Heart right ventricle (tissue), 16 donors: ENCODE results near the gene DBT. TPM values are rescaled to one million over a fixed set of nuclear protein-coding genes. Genes with fewer than 3 reads are reported as not detected.

ENCODE experiments used
- ATAC-seq, 8 donors: fragments of 200-7000 bp; cut with Tn5 transposase; one replicate each; pipeline ENCODE4 v1.9.1; 2020; ENCODE audit warnings: mild to moderate bottlenecking in 8 of 8, moderate library complexity in 8 of 8, moderate number of reproducible peaks in 1 of 8
- DNase-seq, 2 donors: peaks; one replicate each; pipeline ENCODE4 v3.0.0-alpha.2; 2020
- H3K27ac ChIP-seq, 10 donors: fragments of 200-600 bp; sonication (generic) in 2 of 10; one replicate each; pipeline versions ENCODE4 v1.5.0 to v1.8.0; 2020 to 2022; ENCODE audit warnings: mild to moderate bottlenecking in 3 of 10
- H3K27me3 ChIP-seq, 7 donors: fragments of 200-600 bp; one replicate each; pipeline ENCODE4 v1.8.0; 2021 to 2022; ENCODE audit warnings: mild to moderate bottlenecking in 2 of 7
- H3K36me3 ChIP-seq, 9 donors: fragments of 200-600 bp; sonication (generic) in 1 of 9; one replicate each; pipeline versions ENCODE4 v1.5.0 to v1.8.0; 2020 to 2022; ENCODE audit warnings: mild to moderate bottlenecking in 2 of 9
- H3K4me1 ChIP-seq, 9 donors: fragments of 200-600 bp; sonication (generic) in 1 of 9; one replicate each; pipeline versions ENCODE4 v1.5.0 to v1.8.0; 2020 to 2022; ENCODE audit warnings: mild to moderate bottlenecking in 4 of 9
- H3K4me3 ChIP-seq, 10 donors: fragments of 200-600 bp; sonication (generic) in 2 of 10; one replicate each; pipeline versions ENCODE4 v1.5.0 to v1.8.0; 2020 to 2022; ENCODE audit warnings: mild to moderate bottlenecking in 7 of 10, moderate library complexity in 2 of 10
- H3K9me3 ChIP-seq, 11 donors: fragments of 200-600 bp in 10 of 11; sonication (generic) in 2 of 11; one replicate each; pipeline versions ENCODE4 v1.5.0 to v1.8.0; 2013 to 2022; ENCODE audit warnings: mild to moderate bottlenecking in 2 of 11, control low read depth in 1 of 11, moderate library complexity in 1 of 11
- CTCF ChIP-seq, 9 donors: fragments of 200-600 bp; sonication (generic) in 2 of 9; IDR thresholded peaks; one replicate each; pipeline versions ENCODE4 v1.5.0 to v1.8.0; 2021 to 2022; ENCODE audit warnings: antibody characterized with exemption in 9 of 9, mild to moderate bottlenecking in 5 of 9, moderate library complexity in 1 of 9
- WGBS, 2 donors: extraction: QIAGEN DNeasy Blood & Tissue Kit; methylation state at CpG; one replicate each; pipeline ENCODE4 v1.1.7; 2013; ENCODE audit warnings: inconsistent platforms in 1 of 2; 5-methylcytosine and 5-hydroxymethylcytosine counted together
- intact Hi-C, 10 donors: fragments of 100-400 bp; cut with DNase I; formaldehyde crosslinking; loops; one replicate each; pipeline versions ENCODE4 v1.11.1 to v1.14.2; 2022
- polyA plus RNA-seq, 2 donors: library from polyadenylated mRNA; stranded (reverse); fragments of 200-250 nt; gene quantifications; one replicate each; pipeline ENCODE4 v1.2.3, GENCODE V29; 2013
- total RNA-seq, 10 donors: library from RNA; stranded (reverse); fragmentation: NEBNext Ultra II Directional in 3 of 10; extraction: Animal tissue kit (Norgen Biotek cat#: 25700) in 3 of 10; gene quantifications; one replicate each; pipeline versions ENCODE4 v1.2.1 to v1.2.4, GENCODE V29; 2021 to 2023
- donor health status: Arrhythmogenic right ventricular cardiomyopathy.
- donor health status: ischemic (EF 13 %, LVEDD 7.1; RV severe dilation, severe dysfunction).
- donor health status: healthy with polysubstance abuse.
- donor health status: DM: no; HTN: yes; CAD: no.
- donor health status: DM: no; HTN: no; CAD: no.
- donor health status: ischemic (EF 25% LVEDD 6.9; RV normal size, moderate dysfunction).
- donor health status: ischemic (EF 25% LVEDD 5.7; RV mildly dilated, moderate dysfunction).
- donor health status: healthy.
- donor health status: DM: yes; HTN: yes; CAD: no.
- donor health status: Ischemic cardiomyopathy.
- donor health status: ischemic (EF 35%, LVEDD 5.7; RV mildly dilated, moderate dysfunction).
- donor health status: nonischemic (EF 11% LVEDD 7.7; RV severe dilation, severe dysfunction).
- donor health status: DM: yes; HTN: yes; CAD: no.
- donor health status: PGD.
- donor health status: ischemic (EF 29% LVEDD 5.4; RV normal size, mild dysfunction).
- donor health status: nonischemic (EF 23%, LVEDD 6.1; RV moderate dilation, normal function).

The DBT gene
- total and polyA plus RNA-seq, 12 donors: 4.9 to 49.0 (median 36.8) TPM

- Histone ChIP-seq H3K27ac (no peak overlapping the region), H3K4me1 (peaks cover 0 to 13% (median 3%) of the 10 kb centered on the region in 9 donors), H3K4me3 (no peak overlapping the region), H3K27me3 (no peaks in the 10 kb centered on the region), H3K36me3 (peaks cover 0 to 50% (median 7%) of the 10 kb centered on the region in 9 donors), H3K9me3 (no peaks in the 10 kb centered on the region)
- ATAC-seq (no peak), DNase-seq (no peak)
- no peak for TF ChIP-seq CTCF (IDR thresholded peaks at IDR 0.05)
- intact Hi-C loops: no loop called here
These were observed 27.2 kb downstream of the DBT start for GRCh38 chr1:100222428-100222827.

GRCh38 chr1:100219883-100220282, 29.8 kb downstream of the DBT start:
- intact Hi-C loops: loop anchor here in 1 of 10 donors (10.0 kb wide), 1 partner anchor 55 kb away; no protein-coding TSS in a partner anchor
- no peak for DNase-seq
- WGBS, 2 donors: 98 to 100% methylated on average over 2 of the region's 2 CpGs
- peaks cover 0 to 65% (median 13%) of the 10 kb centered on the region in 9 donors for H3K36me3 ChIP-seq
- no peaks in the 10 kb centered on the region for H3K9me3 ChIP-seq
- no peaks in the 10 kb centered on the region for H3K27me3 ChIP-seq
- H3K4me1 ChIP-seq: peaks cover 0 to 13% (median 4%) of the 10 kb centered on the region in 9 donors
- H3K4me3 ChIP-seq: no peak overlapping the region
- ATAC-seq: no peak
- TF ChIP-seq CTCF (IDR thresholded peaks at IDR 0.05): no peak
- no peak overlapping the region for H3K27ac ChIP-seq

GRCh38 chr1:100219457-100219856, 30.2 kb downstream of the DBT start:
- DNase-seq: no peak
- H3K9me3 ChIP-seq: no peaks in the 10 kb centered on the region
- intact Hi-C loops: loop anchor here in 1 of 10 donors (10.0 kb wide), 1 partner anchor 55 kb away; no protein-coding TSS in a partner anchor
- peaks cover 0 to 69% (median 13%) of the 10 kb centered on the region in 9 donors for H3K36me3 ChIP-seq
- peaks cover 0 to 13% (median 4%) of the 10 kb centered on the region in 9 donors for H3K4me1 ChIP-seq
- H3K4me3 ChIP-seq: no peak overlapping the region
- ATAC-seq: no peak
- no peak overlapping the region for H3K27ac ChIP-seq
- 78 to 80% methylated on average over 6 of the region's 6 CpGs for WGBS, 2 donors
- H3K27me3 ChIP-seq: no peaks in the 10 kb centered on the region
- no peak for TF ChIP-seq CTCF (IDR thresholded peaks at IDR 0.05)

- Histone ChIP-seq H3K36me3 (peaks cover 0 to 80% (median 14%) of the 10 kb centered on the region in 9 donors), H3K9me3 (no peaks in the 10 kb centered on the region), H3K4me1 (peaks cover 0 to 11% (median 4%) of the 10 kb centered on the region in 9 donors), H3K27me3 (no peaks in the 10 kb centered on the region), H3K4me3 (no peak overlapping the region), H3K27ac (peak overlapping the region in 8 of 10 donors; percentile 13 to 70 (median 56))
- TF ChIP-seq CTCF (IDR thresholded peaks at IDR 0.05): no peak
- ATAC-seq: peak; percentile 75 to 97 (median 92)
- intact Hi-C loops: loop anchor here in 1 of 10 donors (10.0 kb wide), 1 partner anchor 57 kb away; no protein-coding TSS in a partner anchor
- DNase-seq: peak; percentile 40 to 42
- 45 to 53% methylated on average over 2 of the region's 2 CpGs for WGBS, 2 donors
These were observed 31.8 kb downstream of the DBT start for GRCh38 chr1:100217834-100218233.
